H9 (cell line): Measurements from ENCODE around the gene RCAN2. TPM values are rescaled to one million over a fixed set of nuclear protein-coding genes. Genes with fewer than 3 reads are reported as not detected.

Source experiments
- DNase-seq: peaks from one replicate; pipeline ENCODE4 v3.0.0-alpha.2; 2017
- H2AFZ ChIP-seq: one replicate; pipeline ENCODE4 v1.6.1; 2013; ENCODE audit warnings: mild to moderate bottlenecking, low read length, control low read depth, moderate library complexity
- H2AK5ac ChIP-seq: 2 replicates; pipeline ENCODE4 v1.6.1; 2013; ENCODE audit warnings: low read length, control low read depth, mixed read lengths; ENCODE audit not compliant: insufficient read length
- H2BK120ac ChIP-seq: one replicate; pipeline ENCODE4 v1.6.1; 2013; ENCODE audit warnings: low read depth, mild to moderate bottlenecking, low read length, control low read depth, inconsistent platforms; ENCODE audit not compliant: poor library complexity, severe bottlenecking
- H2BK12ac ChIP-seq: 2 replicates; pipeline ENCODE4 v1.6.1; 2013; ENCODE audit warnings: low read length, control low read depth, mixed read lengths, low read depth; ENCODE audit not compliant: insufficient read length
- H2BK15ac ChIP-seq: 2 replicates; pipeline ENCODE4 v1.6.1; 2013; ENCODE audit warnings: low read depth, low read length, control low read depth
- H2BK20ac ChIP-seq: one replicate; pipeline ENCODE4 v1.6.1; 2013; ENCODE audit warnings: low read depth, mild to moderate bottlenecking, low read length, control low read depth, inconsistent platforms; ENCODE audit not compliant: poor library complexity, severe bottlenecking
- H2BK5ac ChIP-seq: 2 replicates; pipeline ENCODE4 v1.6.1; 2013; ENCODE audit warnings: low read length, control low read depth, mixed read lengths; ENCODE audit not compliant: insufficient read length
- H3K14ac ChIP-seq: 2 replicates; pipeline ENCODE4 v1.6.1; 2013; ENCODE audit warnings: low read length, control low read depth; ENCODE audit not compliant: insufficient read depth
- H3K18ac ChIP-seq: 2 replicates; pipeline ENCODE4 v1.6.1; 2013; ENCODE audit warnings: low read depth, mild to moderate bottlenecking, mixed read lengths, low read length, control low read depth; ENCODE audit not compliant: insufficient read length
- H3K23ac ChIP-seq: 2 replicates; pipeline ENCODE4 v1.6.1; 2013; ENCODE audit warnings: low read length, control low read depth, mixed read lengths, low read depth; ENCODE audit not compliant: insufficient read length
- H3K23me2 ChIP-seq: 2 replicates; pipeline ENCODE4 v1.6.1; 2013; ENCODE audit warnings: low read depth, mild to moderate bottlenecking, mixed read lengths, low read length, control low read depth; ENCODE audit not compliant: insufficient read length, poor library complexity, severe bottlenecking
- H3K27ac ChIP-seq: 2 replicates; pipeline ENCODE4 v1.5.1; 2013; ENCODE audit warnings: low read length, control low read depth, mixed read lengths, low read depth; ENCODE audit not compliant: insufficient read length
- H3K27me3 ChIP-seq: 2 replicates; pipeline ENCODE4 v1.6.1; 2013; ENCODE audit warnings: low read length, control low read depth, inconsistent platforms; ENCODE audit not compliant: insufficient read depth
- H3K4ac ChIP-seq: 2 replicates; pipeline ENCODE4 v1.6.1; 2013; ENCODE audit warnings: low read depth, mild to moderate bottlenecking, control low read depth, inconsistent platforms, low read length, moderate library complexity
- H3K4me1 ChIP-seq: 2 replicates; pipeline ENCODE4 v1.6.1; 2013; ENCODE audit warnings: low read length, control low read depth, inconsistent platforms; ENCODE audit not compliant: insufficient read depth
- H3K4me2 ChIP-seq: 2 replicates; pipeline ENCODE4 v1.6.1; 2013; ENCODE audit warnings: low read length, control low read depth, mixed read lengths; ENCODE audit not compliant: insufficient read length, insufficient read depth
- H3K56ac ChIP-seq: 2 replicates; pipeline ENCODE4 v1.6.1; 2013; ENCODE audit warnings: low read depth, mild to moderate bottlenecking, mixed read lengths, low read length, control low read depth; ENCODE audit not compliant: insufficient read length
- H3K79me1 ChIP-seq: 2 replicates; pipeline ENCODE4 v1.6.1; 2013; ENCODE audit warnings: low read depth, mild to moderate bottlenecking, moderate library complexity, low read length, control low read depth, inconsistent platforms; ENCODE audit not compliant: insufficient read depth, poor library complexity, severe bottlenecking
- H3K79me2 ChIP-seq: 2 replicates; pipeline ENCODE4 v1.6.1; 2013; ENCODE audit warnings: low read length, control low read depth, inconsistent platforms; ENCODE audit not compliant: insufficient read depth
- H3K9ac ChIP-seq: 2 replicates; pipeline ENCODE4 v1.6.1; 2013; ENCODE audit warnings: low read length, control low read depth, mixed read lengths; ENCODE audit not compliant: insufficient read length; ENCODE audit errors: extremely low read depth
- H3K9me3 ChIP-seq: one replicate; pipeline ENCODE4 v1.6.1; 2013; ENCODE audit warnings: low read depth, low read length, inconsistent platforms; ENCODE audit not compliant: control insufficient read depth
- H3T11ph ChIP-seq: one replicate; pipeline ENCODE4 v1.6.1; 2013; ENCODE audit warnings: mild to moderate bottlenecking, low read length, control low read depth, inconsistent platforms
- H4K20me1 ChIP-seq: one replicate; pipeline ENCODE4 v1.6.1; 2013; ENCODE audit not compliant: control insufficient read depth, insufficient read length, insufficient read depth
- H4K5ac ChIP-seq: 2 replicates; pipeline ENCODE4 v1.6.1; 2013; ENCODE audit warnings: low read depth, mild to moderate bottlenecking, mixed read lengths, low read length, control low read depth; ENCODE audit not compliant: insufficient read length
- H4K8ac ChIP-seq: replicated peaks from 2 replicates; pipeline ENCODE4 v1.6.1; 2013; ENCODE audit warnings: low read length, control low read depth, mixed read lengths, low read depth; ENCODE audit not compliant: insufficient read length
- H4K91ac ChIP-seq: 2 replicates; pipeline ENCODE4 v1.6.1; 2013; ENCODE audit warnings: low read depth, mild to moderate bottlenecking, moderate library complexity, mixed read lengths, low read length, control low read depth; ENCODE audit not compliant: insufficient read length
- H3K27ac Mint-ChIP-seq, 3 experiments: 2 replicates in 2 of 3; 3 replicates in 1 of 3; pipeline ENCODE4 v1.8.0; 2020 to 2021; ENCODE audit warnings: mixed read lengths in 3 of 3, mild to moderate bottlenecking in 1 of 3, moderate library complexity in 1 of 3
- H3K27me3 Mint-ChIP-seq: 2 replicates; pipeline ENCODE4 v1.8.0; 2021; ENCODE audit warnings: low read depth, mild to moderate bottlenecking, moderate library complexity, mixed read lengths
- H3K36me3 Mint-ChIP-seq, 3 experiments: 2 replicates in 2 of 3; 3 replicates in 1 of 3; pipeline ENCODE4 v1.8.0; 2020 to 2021; ENCODE audit warnings: low read depth in 3 of 3, mixed read lengths in 3 of 3; ENCODE audit not compliant: insufficient read depth in 1 of 3
- H3K4me1 Mint-ChIP-seq, 2 experiments: 2 replicates each; pipeline ENCODE4 v1.8.0; 2020; ENCODE audit warnings: mixed read lengths in 2 of 2
- H3K4me3 Mint-ChIP-seq, 2 experiments: 2 replicates in 1 of 2; 3 replicates in 1 of 2; pipeline ENCODE4 v1.8.0; 2020 to 2021; ENCODE audit warnings: mild to moderate bottlenecking in 2 of 2, mixed read lengths in 2 of 2, moderate library complexity in 1 of 2
- H3K9me3 Mint-ChIP-seq, 2 experiments: 2 replicates in 1 of 2; 3 replicates in 1 of 2; pipeline ENCODE4 v1.8.0; 2020; ENCODE audit warnings: mild to moderate bottlenecking in 2 of 2, mixed read lengths in 2 of 2, moderate library complexity in 1 of 2
- WGBS: extraction: QIAGEN DNeasy Blood & Tissue Kit; methylation state at CpG from one replicate; pipeline ENCODE4 v1.1.7; 2013; ENCODE audit warnings: missing lambda C conversion rate, low lambda C conversion rate, mixed read lengths; ENCODE audit not compliant: insufficient read length; ENCODE audit errors: extremely low coverage; 5-methylcytosine and 5-hydroxymethylcytosine counted together
- total RNA-seq: library from RNA; stranded (reverse); gene quantifications from 2 replicates; pipeline ENCODE4 v1.2.1, GENCODE V29; 2021
- TF ChIP-seq, protein P1 (sequence below): fragments of 200-600 bp; sonication (generic); conservative IDR thresholded peaks from 3 replicates; pipeline ENCODE4 v1.8.0; 2021; ENCODE audit warnings: antibody characterized with exemption, mild to moderate bottlenecking

Gene RCAN2
- total RNA-seq, 1 experiment from 2014 or later: 3.0 TPM

DNA sequence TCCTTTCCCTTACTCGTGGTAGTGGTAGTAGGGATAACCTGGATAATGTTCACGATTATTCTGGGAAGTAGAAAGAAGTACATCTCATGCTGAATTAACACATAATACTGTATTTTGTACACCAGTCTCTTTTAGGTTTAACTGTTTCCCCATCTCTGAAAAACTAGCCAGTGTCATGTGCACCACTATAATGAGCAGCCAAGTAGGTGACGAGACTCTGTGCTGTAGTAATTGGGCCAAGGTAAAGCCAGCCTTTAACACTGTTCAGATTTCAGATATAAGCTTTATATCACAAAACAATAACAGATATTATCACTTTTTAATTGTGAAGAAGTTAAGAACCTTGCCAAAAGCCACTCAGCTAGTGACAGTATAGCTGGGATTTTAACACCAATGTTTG, 219.5 kb downstream of the RCAN2 start:
- Histone ChIP-seq H3K27ac (no peak overlapping the region), H3K56ac (no peak overlapping the region), H2BK120ac (no peak overlapping the region), H4K8ac (no peak overlapping the region), H3K18ac (no peak overlapping the region), H4K91ac (no peak overlapping the region), H2BK5ac (no peak overlapping the region), H3K27me3 (no peaks in the 10 kb centered on the region), H3K79me1 (no peaks in the 10 kb centered on the region), H3K14ac (no peak overlapping the region), H3K23me2 (no peaks in the 10 kb centered on the region), H4K20me1 (no peaks in the 10 kb centered on the region), H4K5ac (no peak overlapping the region), H2AFZ (no peak overlapping the region), H3K4ac (no peak overlapping the region), H2BK20ac (no peak overlapping the region), H2BK15ac (no peak overlapping the region), H2AK5ac (no peak overlapping the region), H3K79me2 (no peaks in the 10 kb centered on the region), H2BK12ac (no peak overlapping the region), H3K4me2 (no peak overlapping the region), H3K4me1 (no peaks in the 10 kb centered on the region; the same call in 1 of the 2 replicates), H3K23ac (no peak overlapping the region), H3K9me3 (no peaks in the 10 kb centered on the region), H3K9ac (no peak overlapping the region), H3T11ph (no peak overlapping the region)
- H3K36me3 Mint-ChIP-seq: no peaks in the 10 kb centered on the region; a peak in 1 of 7 replicates
- DNase-seq: no peak
- WGBS: no CpG with 5 or more reads among the region's 3 CpGs
- H3K4me1 Mint-ChIP-seq: no peaks in the 10 kb centered on the region
- H3K9me3 Mint-ChIP-seq: no peaks in the 10 kb centered on the region
- H3K4me3 Mint-ChIP-seq: no peak overlapping the region
- H3K27me3 Mint-ChIP-seq: no peaks in the 10 kb centered on the region
- TF ChIP-seq, protein P1, sequence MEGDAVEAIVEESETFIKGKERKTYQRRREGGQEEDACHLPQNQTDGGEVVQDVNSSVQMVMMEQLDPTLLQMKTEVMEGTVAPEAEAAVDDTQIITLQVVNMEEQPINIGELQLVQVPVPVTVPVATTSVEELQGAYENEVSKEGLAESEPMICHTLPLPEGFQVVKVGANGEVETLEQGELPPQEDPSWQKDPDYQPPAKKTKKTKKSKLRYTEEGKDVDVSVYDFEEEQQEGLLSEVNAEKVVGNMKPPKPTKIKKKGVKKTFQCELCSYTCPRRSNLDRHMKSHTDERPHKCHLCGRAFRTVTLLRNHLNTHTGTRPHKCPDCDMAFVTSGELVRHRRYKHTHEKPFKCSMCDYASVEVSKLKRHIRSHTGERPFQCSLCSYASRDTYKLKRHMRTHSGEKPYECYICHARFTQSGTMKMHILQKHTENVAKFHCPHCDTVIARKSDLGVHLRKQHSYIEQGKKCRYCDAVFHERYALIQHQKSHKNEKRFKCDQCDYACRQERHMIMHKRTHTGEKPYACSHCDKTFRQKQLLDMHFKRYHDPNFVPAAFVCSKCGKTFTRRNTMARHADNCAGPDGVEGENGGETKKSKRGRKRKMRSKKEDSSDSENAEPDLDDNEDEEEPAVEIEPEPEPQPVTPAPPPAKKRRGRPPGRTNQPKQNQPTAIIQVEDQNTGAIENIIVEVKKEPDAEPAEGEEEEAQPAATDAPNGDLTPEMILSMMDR: no peak
- H3K27ac Mint-ChIP-seq: no peak overlapping the region
